Measurements from ENCODE around the gene ATG101.

The ATG101 gene

GRCh38 chr12:52081263-52081733, 11.5 kb downstream of the ATG101 start:
- Histone ChIP-seq H3K4me1 (ENCODE audit: insufficient read depth, low read length, severe bottlenecking) (peaks cover 35% of the 10 kb centered on the region), H2AFZ (ENCODE audit: low read length) (no peak overlapping the region), H3K4me2 (ENCODE audit: low read length) (peak overlapping the region; percentile 59), H3K79me2 (ENCODE audit: insufficient read depth, low read length) (no peaks in the 10 kb centered on the region), H3K27me3 (ENCODE audit: insufficient read depth, low read length) (no peaks in the 10 kb centered on the region), H3K4me3 (ENCODE audit: low read depth, low read length, poor library complexity, severe bottlenecking) (peak overlapping the region; percentile 43), H3K9me2 (ENCODE audit: low read depth, low read length) (no peaks in the 10 kb centered on the region), H3K36me3 (ENCODE audit: insufficient read depth, low read length) (peaks cover 30% of the 10 kb centered on the region), H4K20me1 (ENCODE audit: insufficient read depth, low read length) (no peaks in the 10 kb centered on the region), H3F3A (ENCODE audit: insufficient read depth, low read length) (no peaks in the 10 kb centered on the region), H3K9ac (ENCODE audit: low read length) (peak overlapping the region; percentile 56), H3K27ac (ENCODE audit: low read depth, low read length, poor library complexity, severe bottlenecking) (peak overlapping the region; percentile 83), H3K9me3 (ENCODE audit: low read length) (no peaks in the 10 kb centered on the region)
- TF ChIP-seq, protein P1, sequence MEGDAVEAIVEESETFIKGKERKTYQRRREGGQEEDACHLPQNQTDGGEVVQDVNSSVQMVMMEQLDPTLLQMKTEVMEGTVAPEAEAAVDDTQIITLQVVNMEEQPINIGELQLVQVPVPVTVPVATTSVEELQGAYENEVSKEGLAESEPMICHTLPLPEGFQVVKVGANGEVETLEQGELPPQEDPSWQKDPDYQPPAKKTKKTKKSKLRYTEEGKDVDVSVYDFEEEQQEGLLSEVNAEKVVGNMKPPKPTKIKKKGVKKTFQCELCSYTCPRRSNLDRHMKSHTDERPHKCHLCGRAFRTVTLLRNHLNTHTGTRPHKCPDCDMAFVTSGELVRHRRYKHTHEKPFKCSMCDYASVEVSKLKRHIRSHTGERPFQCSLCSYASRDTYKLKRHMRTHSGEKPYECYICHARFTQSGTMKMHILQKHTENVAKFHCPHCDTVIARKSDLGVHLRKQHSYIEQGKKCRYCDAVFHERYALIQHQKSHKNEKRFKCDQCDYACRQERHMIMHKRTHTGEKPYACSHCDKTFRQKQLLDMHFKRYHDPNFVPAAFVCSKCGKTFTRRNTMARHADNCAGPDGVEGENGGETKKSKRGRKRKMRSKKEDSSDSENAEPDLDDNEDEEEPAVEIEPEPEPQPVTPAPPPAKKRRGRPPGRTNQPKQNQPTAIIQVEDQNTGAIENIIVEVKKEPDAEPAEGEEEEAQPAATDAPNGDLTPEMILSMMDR (IDR thresholded peaks at IDR 0.05; ENCODE audit: low read length): no peak
- no peak for TF ChIP-seq EZH2 (IDR thresholded peaks at IDR 0.05; ENCODE audit: borderline replicate concordance, low read length)

DNA sequence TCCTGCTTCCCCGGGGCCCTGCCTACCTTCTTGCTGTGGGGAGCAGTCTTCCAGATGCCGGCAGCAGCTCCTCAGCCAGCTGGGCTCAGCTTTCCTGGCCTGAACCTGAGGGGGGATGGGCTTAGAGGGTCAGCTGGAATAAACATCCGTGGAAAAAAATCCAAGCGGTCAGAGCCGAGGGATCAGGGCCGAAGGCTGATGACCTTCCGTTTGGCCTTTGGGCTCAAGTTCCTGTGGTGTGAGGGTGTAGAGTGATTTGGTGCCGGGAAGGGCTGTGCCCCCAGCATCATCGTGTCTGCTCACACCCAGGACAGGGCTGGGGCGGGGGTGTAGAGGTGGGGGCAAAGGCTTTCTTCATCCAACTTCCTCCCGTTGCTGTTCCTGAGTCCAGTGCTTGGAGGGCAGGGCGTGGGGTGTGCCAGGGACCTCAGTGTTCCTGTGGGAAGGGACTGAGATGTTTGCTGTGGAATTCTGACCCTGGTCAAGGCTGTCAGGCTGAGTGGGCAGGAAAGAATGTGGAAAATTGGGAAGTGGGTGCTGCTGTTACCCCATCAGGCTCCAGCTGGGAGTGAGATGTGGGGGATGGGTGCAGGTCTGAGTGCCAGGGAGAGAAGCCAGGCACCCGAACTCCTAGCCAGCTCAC, 12.4 kb downstream of the ATG101 start:
- peak overlapping the region; percentile 59 for H3K4me2 ChIP-seq (ENCODE audit: low read length)
- no peaks in the 10 kb centered on the region for H3K9me2 ChIP-seq (ENCODE audit: low read depth, low read length)
- H3K9ac ChIP-seq (ENCODE audit: low read length): peak overlapping the region; percentile 56

DNA sequence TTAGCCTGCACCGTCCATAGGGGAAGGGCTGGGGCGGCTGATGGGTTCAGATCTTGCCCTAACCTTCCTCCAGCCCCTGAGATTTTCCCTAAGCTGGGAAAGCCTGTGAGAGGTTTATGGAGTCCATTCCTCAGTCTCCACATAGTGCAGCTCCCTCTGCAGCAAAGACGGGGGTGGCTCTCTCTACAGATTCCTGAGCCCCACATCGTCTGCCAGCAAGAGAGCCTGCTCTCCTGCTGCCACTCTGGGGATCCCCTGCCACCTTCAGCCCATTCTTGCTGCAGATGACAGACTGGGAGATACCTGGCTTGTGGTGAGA, 12.8 kb downstream of the ATG101 start:
- peak overlapping the region; percentile 83 for H3K27ac ChIP-seq (ENCODE audit: low read depth, low read length, poor library complexity, severe bottlenecking)
- H3K4me1 ChIP-seq (ENCODE audit: insufficient read depth, low read length, severe bottlenecking): peaks cover 48% of the 10 kb centered on the region
- H3K4me3 ChIP-seq (ENCODE audit: low read depth, low read length, poor library complexity, severe bottlenecking): no peak overlapping the region
- H4K20me1 ChIP-seq (ENCODE audit: insufficient read depth, low read length): no peaks in the 10 kb centered on the region
- peaks cover 19% of the 10 kb centered on the region for H3K36me3 ChIP-seq (ENCODE audit: insufficient read depth, low read length)
- no peak overlapping the region; the same call in 1 of the 2 replicates for H3K9ac ChIP-seq (ENCODE audit: low read length)
- H3K4me2 ChIP-seq (ENCODE audit: low read length): no peak overlapping the region; the same call in 1 of the 2 replicates
- no peaks in the 10 kb centered on the region for H3K9me2 ChIP-seq (ENCODE audit: low read depth, low read length)
- TF ChIP-seq, protein P1 (IDR thresholded peaks at IDR 0.05; ENCODE audit: low read length): no peak
- no peak for TF ChIP-seq EZH2 (IDR thresholded peaks at IDR 0.05; ENCODE audit: borderline replicate concordance, low read length)
- H2AFZ ChIP-seq (ENCODE audit: low read length): no peak overlapping the region
- no peaks in the 10 kb centered on the region for H3K79me2 ChIP-seq (ENCODE audit: insufficient read depth, low read length)
- H3K27me3 ChIP-seq (ENCODE audit: insufficient read depth, low read length): no peaks in the 10 kb centered on the region
- no peaks in the 10 kb centered on the region for H3F3A ChIP-seq (ENCODE audit: insufficient read depth, low read length)
- no peaks in the 10 kb centered on the region for H3K9me3 ChIP-seq (ENCODE audit: low read length)

More for the DNA sequence above, 12.4 kb downstream of the ATG101 start:
- Histone ChIP-seq H3K27ac (ENCODE audit: low read depth, low read length, poor library complexity, severe bottlenecking) (peak overlapping the region; percentile 83), H3K4me1 (ENCODE audit: insufficient read depth, low read length, severe bottlenecking) (peaks cover 43% of the 10 kb centered on the region), H3K79me2 (ENCODE audit: insufficient read depth, low read length) (no peaks in the 10 kb centered on the region), H3K27me3 (ENCODE audit: insufficient read depth, low read length) (no peaks in the 10 kb centered on the region), H4K20me1 (ENCODE audit: insufficient read depth, low read length) (no peaks in the 10 kb centered on the region), H3K36me3 (ENCODE audit: insufficient read depth, low read length) (peaks cover 22% of the 10 kb centered on the region), H3K4me3 (ENCODE audit: low read depth, low read length, poor library complexity, severe bottlenecking) (peak overlapping the region; percentile 43), H3F3A (ENCODE audit: insufficient read depth, low read length) (no peaks in the 10 kb centered on the region), H3K9me3 (ENCODE audit: low read length) (no peaks in the 10 kb centered on the region), H2AFZ (ENCODE audit: low read length) (no peak overlapping the region)
- TF ChIP-seq, protein P1 (IDR thresholded peaks at IDR 0.05; ENCODE audit: low read length): no peak
- no peak for TF ChIP-seq EZH2 (IDR thresholded peaks at IDR 0.05; ENCODE audit: borderline replicate concordance, low read length)

All from OCI-LY1 (cell line).